H1 (cell line): Measurements from ENCODE around the gene RAD51B. TPM values are rescaled to one million over a fixed set of nuclear protein-coding genes. Genes with fewer than 3 reads are reported as not detected.

ENCODE experiments used
- JUN ChIP-seq: IDR thresholded peaks from 2 replicates; pipeline ENCODE4 v1.6.1; 2011; ENCODE audit warnings: low read depth, mild to moderate bottlenecking, improper control_type of control experiment, low read length
- RAD21 ChIP-seq, 2 experiments: IDR thresholded peaks in 1 of 2; conservative IDR thresholded peaks in 1 of 2; 2 replicates each; pipeline ENCODE4 v1.6.1; 2011; ENCODE audit warnings: low read depth in 2 of 2, low read length in 2 of 2, improper control_type of control experiment in 1 of 2, inconsistent platforms in 1 of 2, mild to moderate bottlenecking in 1 of 2, moderate library complexity in 1 of 2
- polyA plus RNA-seq, 7 experiments: library from polyadenylated mRNA; depleted of rRNA in 3 of 7; stranded (reverse) in 5 of 7; unstranded in 2 of 7; fragments of >200 nt in 5 of 7; fragments of 200-250 nt in 2 of 7; gene quantifications; 1 replicate in 5 of 7; 2 replicates in 1 of 7; 4 replicates in 1 of 7; pipeline versions ENCODE4 v1.2.1 to v1.2.3, GENCODE V29; 2011 to 2013; ENCODE audit warnings: missing spikeins in 2 of 7, mixed read lengths in 2 of 7
- total RNA-seq: library from RNA; stranded (reverse); fragmentation: NEBNext Ultra II Directional; extraction: Animal tissue kit (Norgen Biotek cat#: 25700); gene quantifications from 2 replicates; pipeline ENCODE4 v1.2.1, GENCODE V29; 2021

Gene RAD51B
- total and polyA plus RNA-seq, 2 of the 8 experiments (the other 6 are each of a cell fraction or from before 2014, with no cell fraction given) = 3.9 to 14.9 TPM

- no peak for TF ChIP-seq JUN
- TF ChIP-seq RAD21 (IDR thresholded peaks at IDR 0.05 in 1 of 2, conservative IDR thresholded peaks at IDR 0.05 in 1 of 2; ENCODE audit: low read depth in 2 of 2, low read length in 2 of 2) = no peak
These were observed 939.5 kb downstream of the RAD51B start (continued) for GRCh38 chr14:68759017-68759560.
